Hepatocyte (in vitro differentiated cells): Measurements from ENCODE around the gene NPHP4. TPM values are rescaled to one million over a fixed set of nuclear protein-coding genes. Genes with fewer than 3 reads are reported as not detected.

Experiments
- DNase-seq: peaks from one replicate; pipeline ENCODE4 v3.0.0-alpha.2; 2016; ENCODE audit warnings: low spot score
- H2AFZ ChIP-seq: fragments of 200-600 bp; sonication (generic); 2 replicates; pipeline ENCODE4 v1.6.0; 2016; ENCODE audit warnings: antibody characterized with exemption, mild to moderate bottlenecking
- H3K27ac ChIP-seq: fragments of 200-600 bp; sonication (generic); 2 replicates; pipeline ENCODE4 v1.5.1; 2016; ENCODE audit warnings: mild to moderate bottlenecking
- H3K27me3 ChIP-seq: fragments of 200-600 bp; sonication (generic); 2 replicates; pipeline ENCODE4 v1.6.1; 2016
- H3K36me3 ChIP-seq: fragments of 200-600 bp; sonication (generic); replicated peaks from 2 replicates; pipeline ENCODE4 v1.5.1; 2016; ENCODE audit warnings: low read depth; ENCODE audit not compliant: insufficient read depth
- H3K4me1 ChIP-seq: fragments of 200-600 bp; sonication (generic); 2 replicates; pipeline ENCODE4 v1.5.1; 2016; ENCODE audit warnings: mild to moderate bottlenecking, moderate library complexity; ENCODE audit not compliant: insufficient read depth
- H3K4me2 ChIP-seq: fragments of 200-600 bp; sonication (generic); 2 replicates; pipeline ENCODE4 v1.6.0; 2016
- H3K4me3 ChIP-seq: fragments of 200-600 bp; sonication (generic); 2 replicates; pipeline ENCODE4 v1.5.1; 2016; ENCODE audit warnings: mild to moderate bottlenecking
- H3K79me2 ChIP-seq: fragments of 200-600 bp; sonication (generic); 2 replicates; pipeline ENCODE4 v1.6.0; 2017; ENCODE audit warnings: mild to moderate bottlenecking
- H3K9me2 ChIP-seq: fragments of 200-600 bp; sonication (generic); replicated peaks from 2 replicates; pipeline ENCODE4 v1.6.0; 2017; ENCODE audit warnings: mild to moderate bottlenecking; ENCODE audit not compliant: insufficient read depth
- H3K9me3 ChIP-seq: fragments of 200-600 bp; sonication (generic); 2 replicates; pipeline ENCODE4 v1.5.1; 2016; ENCODE audit warnings: low read depth, mild to moderate bottlenecking
- H4K20me1 ChIP-seq: fragments of 200-600 bp; sonication (generic); 2 replicates; pipeline ENCODE4 v1.6.0; 2016; ENCODE audit warnings: mild to moderate bottlenecking; ENCODE audit not compliant: insufficient read depth, poor library complexity, severe bottlenecking
- CTCF ChIP-seq: fragments of 200-600 bp; sonication (generic); IDR thresholded peaks from 2 replicates; pipeline ENCODE4 v1.5.1; 2016; ENCODE audit warnings: antibody characterized with exemption, mild to moderate bottlenecking; ENCODE audit not compliant: poor library complexity
- EZH2 ChIP-seq: fragments of 200-600 bp; sonication (generic); IDR thresholded peaks from 2 replicates; pipeline ENCODE4 v1.6.1; 2016; ENCODE audit warnings: antibody characterized with exemption, mild to moderate bottlenecking, borderline replicate concordance
- EZH2phosphoT487 ChIP-seq: fragments of 200-600 bp; sonication (generic); IDR thresholded peaks from one replicate; pipeline ENCODE4 v1.6.1; 2018; ENCODE audit warnings: antibody characterized with exemption, mild to moderate bottlenecking, low read depth, moderate library complexity; ENCODE audit not compliant: unreplicated experiment, severe bottlenecking
- WGBS: methylation state at CpG from one replicate; pipeline ENCODE4 v1.1.6; 2016; ENCODE audit warnings: low lambda C conversion rate; ENCODE audit errors: missing lambda C conversion rate; 5-methylcytosine and 5-hydroxymethylcytosine counted together
- polyA plus RNA-seq: library from polyadenylated mRNA; unstranded; fragments of >200 nt; fragmentation: Nextera tagmentation; extraction: Ambion mirVana; gene quantifications from 2 replicates; pipeline ENCODE4 v1.2.1, GENCODE V29; 2016
- total RNA-seq: library from RNA; depleted of rRNA; stranded (reverse); fragments of >200 nt; gene quantifications from 2 replicates; pipeline ENCODE4 v1.2.3, GENCODE V29; 2014

The NPHP4 gene
- total and polyA plus RNA-seq, 2 experiments from 2014 or later: 5.6 to 6.0 TPM

DNA sequence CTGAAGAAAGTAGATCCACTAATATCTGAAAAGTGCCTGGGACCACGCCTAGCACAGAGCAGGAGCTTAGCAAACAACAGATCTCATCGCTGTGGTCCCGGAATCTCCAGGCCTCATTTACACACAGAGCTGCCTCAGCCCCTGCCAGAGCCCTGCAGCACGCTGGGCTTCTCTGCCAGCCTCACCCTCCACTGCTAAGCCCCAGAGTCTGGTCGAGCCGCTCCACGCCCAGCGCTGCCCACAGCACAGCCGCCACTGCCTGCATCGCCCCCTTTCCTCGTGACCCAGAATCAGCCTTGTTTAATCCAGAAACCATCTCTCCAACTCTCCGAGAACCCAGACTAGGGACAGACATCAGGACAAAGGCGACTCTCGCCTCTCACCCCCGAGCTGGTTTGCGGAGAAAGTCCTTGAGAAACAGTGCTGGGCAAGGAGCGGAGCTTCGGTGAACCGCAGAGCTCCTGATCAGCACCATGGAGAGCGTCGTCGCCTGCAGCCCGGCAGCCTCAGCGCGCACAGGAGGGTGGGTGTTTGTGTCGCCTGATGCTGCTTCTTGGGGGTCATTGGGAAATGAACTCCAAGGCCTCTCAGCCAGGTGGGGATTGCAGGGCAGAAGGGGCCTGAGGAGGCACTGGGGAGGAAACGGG lies 145.1 kb downstream of the NPHP4 start:
- Histone ChIP-seq H3K4me2 (no peak overlapping the region), H3K9me3 (no peaks in the 10 kb centered on the region), H3K27ac (no peak overlapping the region), H2AFZ (no peak overlapping the region), H4K20me1 (no peaks in the 10 kb centered on the region), H3K4me3 (no peak overlapping the region), H3K79me2 (no peaks in the 10 kb centered on the region), H3K9me2 (no peaks in the 10 kb centered on the region), H3K27me3 (no peaks in the 10 kb centered on the region), H3K4me1 (no peaks in the 10 kb centered on the region), H3K36me3 (no peaks in the 10 kb centered on the region)
- TF ChIP-seq EZH2phosphoT487: no peak
- TF ChIP-seq CTCF: no peak
- TF ChIP-seq EZH2: no peak
- peak; percentile 70 for DNase-seq
- 40% methylated on average over 27 of the region's 27 CpGs for WGBS

DNA sequence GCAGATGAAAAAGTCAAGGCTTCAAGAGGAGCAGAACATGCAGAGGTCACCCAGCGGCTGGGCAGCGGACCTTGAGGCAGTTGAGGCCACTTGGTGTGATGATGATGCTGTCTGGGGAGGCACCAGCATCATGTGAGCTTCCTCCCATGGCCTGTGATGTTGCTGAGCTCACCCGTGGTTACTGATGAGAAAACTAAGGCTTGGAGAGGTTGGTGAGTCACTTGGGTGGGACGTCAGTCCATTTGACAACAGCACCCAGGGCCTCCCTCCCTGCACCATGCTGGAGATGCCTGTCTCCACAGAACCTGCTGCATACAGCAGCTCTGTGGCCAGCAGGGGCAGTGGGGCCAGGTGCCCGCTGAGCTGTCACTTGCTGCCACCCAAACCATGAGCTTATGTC lies 146.8 kb downstream of the NPHP4 start:
- WGBS: 78% methylated on average over 5 of the region's 5 CpGs
- no peaks in the 10 kb centered on the region for H3K9me2 ChIP-seq
- no peaks in the 10 kb centered on the region for H3K9me3 ChIP-seq
- H4K20me1 ChIP-seq: no peaks in the 10 kb centered on the region
- DNase-seq: no peak
- H3K4me1 ChIP-seq: no peaks in the 10 kb centered on the region
- TF ChIP-seq EZH2phosphoT487 (no peak), CTCF (no peak), EZH2 (no peak)
- H3K36me3 ChIP-seq: no peaks in the 10 kb centered on the region
- no peaks in the 10 kb centered on the region for H3K27me3 ChIP-seq
- no peak overlapping the region for H3K4me3 ChIP-seq
- no peak overlapping the region for H2AFZ ChIP-seq
- H3K27ac ChIP-seq: no peak overlapping the region
- no peaks in the 10 kb centered on the region for H3K79me2 ChIP-seq
- no peak overlapping the region for H3K4me2 ChIP-seq

DNA sequence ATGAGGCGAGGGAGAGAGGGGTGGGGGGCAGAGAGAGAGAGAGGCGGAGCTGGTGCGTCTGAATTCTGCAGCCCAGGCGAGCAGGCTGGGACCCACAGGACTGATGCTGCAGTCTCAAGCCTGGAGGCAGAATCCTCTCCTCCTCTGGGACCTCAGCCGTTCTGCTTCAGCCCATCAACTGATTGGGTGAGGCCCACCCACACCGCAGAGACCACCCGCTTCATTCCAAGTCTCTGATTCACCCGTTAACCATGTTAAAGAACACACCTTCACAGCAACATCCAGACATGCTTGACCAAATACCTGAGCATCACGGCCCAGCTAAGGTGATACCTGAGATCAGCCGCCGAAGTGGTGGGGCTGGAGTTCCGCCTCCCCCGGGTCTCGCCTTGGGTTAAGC lies 147.8 kb downstream of the NPHP4 start:
- Histone ChIP-seq H3K4me3 (no peak overlapping the region), H3K9me3 (no peaks in the 10 kb centered on the region), H3K9me2 (no peaks in the 10 kb centered on the region), H2AFZ (no peak overlapping the region), H3K4me1 (no peaks in the 10 kb centered on the region), H3K36me3 (no peaks in the 10 kb centered on the region), H3K79me2 (no peaks in the 10 kb centered on the region), H4K20me1 (no peaks in the 10 kb centered on the region), H3K27ac (no peak overlapping the region), H3K27me3 (no peaks in the 10 kb centered on the region), H3K4me2 (no peak overlapping the region)
- DNase-seq: no peak
- TF ChIP-seq EZH2phosphoT487: no peak
- TF ChIP-seq EZH2: no peak
- TF ChIP-seq CTCF: no peak
- 81% methylated on average over 14 of the region's 14 CpGs for WGBS
